Activated T-cell treated with anti-CD3 and anti-CD28 coated beads for 1 hour (primary cell): ENCODE measurements around the gene SEMA7A.

Experiments
- DNase-seq: peaks from one replicate; pipeline ENCODE4 v3.0.0-alpha.2; 2020; ENCODE audit warnings: low read depth

Gene SEMA7A

GRCh38 chr15:74430510-74430951 is 3.2 kb downstream of the SEMA7A start:
- no peak for DNase-seq

- DNase-seq, result no peak
Observed at GRCh38 chr15:74429781-74430400, 3.9 kb downstream of the SEMA7A start.

DNA sequence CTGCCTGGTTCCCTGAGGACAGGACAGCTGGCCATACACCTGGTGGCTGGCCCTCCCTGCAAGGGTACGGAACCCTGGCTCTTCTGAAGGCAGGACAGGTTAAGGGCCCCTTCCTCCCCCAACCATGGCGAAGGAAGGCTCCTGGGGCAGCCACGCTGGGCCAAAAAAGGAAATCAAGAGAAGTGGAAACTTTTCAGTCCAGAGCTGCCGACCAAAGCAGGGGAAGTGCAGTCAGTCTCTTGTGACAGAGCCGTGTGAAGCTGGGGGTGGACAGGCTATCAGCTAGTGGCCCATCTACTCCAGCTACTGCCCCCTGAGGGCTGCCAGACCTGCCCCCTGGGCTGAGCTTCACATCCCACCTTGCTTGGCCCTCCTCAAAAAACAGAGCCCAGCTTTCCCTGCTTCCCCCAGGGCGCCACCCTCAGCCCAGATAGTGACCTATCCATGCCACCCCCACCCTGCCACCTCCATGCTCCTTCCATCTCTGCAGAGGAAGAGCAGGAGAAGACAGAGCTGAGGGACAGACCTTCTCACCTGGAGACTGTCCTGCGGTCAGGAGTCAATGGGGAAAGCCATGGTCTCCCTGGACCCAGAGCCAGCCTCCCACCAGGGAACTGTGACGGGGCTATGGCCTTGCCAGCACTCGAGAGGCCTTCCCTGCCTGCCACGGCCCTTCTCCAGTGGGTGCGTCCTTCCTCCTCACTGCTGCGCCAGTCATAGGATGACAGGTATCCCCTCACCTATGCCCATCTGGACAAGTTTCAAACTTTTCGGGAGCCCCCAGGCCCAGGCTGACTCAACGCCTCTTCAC is 4.6 kb downstream of the SEMA7A start:
- DNase-seq, result no peak

DNA sequence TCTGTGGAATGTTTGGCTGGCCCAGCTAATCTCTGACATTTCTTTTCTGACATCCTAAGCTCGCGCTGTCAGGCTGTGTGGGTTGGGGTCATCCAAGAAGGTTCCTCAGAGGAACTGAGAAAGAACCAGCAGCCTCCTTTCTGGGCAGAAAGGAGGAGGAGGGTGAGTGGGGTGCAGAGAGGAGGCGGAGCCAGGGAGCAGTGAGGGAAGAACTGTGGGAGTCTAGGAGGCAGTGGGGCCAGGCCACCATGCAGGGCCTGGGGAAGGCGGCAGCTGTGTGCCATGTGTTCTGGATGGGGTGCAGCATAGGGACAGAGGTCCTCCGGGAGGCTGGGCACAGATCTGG is 5.3 kb downstream of the SEMA7A start:
- no peak for DNase-seq

- no peak for DNase-seq
Observed at GRCh38 chr15:74427607-74428441, 5.9 kb downstream of the SEMA7A start.

DNA sequence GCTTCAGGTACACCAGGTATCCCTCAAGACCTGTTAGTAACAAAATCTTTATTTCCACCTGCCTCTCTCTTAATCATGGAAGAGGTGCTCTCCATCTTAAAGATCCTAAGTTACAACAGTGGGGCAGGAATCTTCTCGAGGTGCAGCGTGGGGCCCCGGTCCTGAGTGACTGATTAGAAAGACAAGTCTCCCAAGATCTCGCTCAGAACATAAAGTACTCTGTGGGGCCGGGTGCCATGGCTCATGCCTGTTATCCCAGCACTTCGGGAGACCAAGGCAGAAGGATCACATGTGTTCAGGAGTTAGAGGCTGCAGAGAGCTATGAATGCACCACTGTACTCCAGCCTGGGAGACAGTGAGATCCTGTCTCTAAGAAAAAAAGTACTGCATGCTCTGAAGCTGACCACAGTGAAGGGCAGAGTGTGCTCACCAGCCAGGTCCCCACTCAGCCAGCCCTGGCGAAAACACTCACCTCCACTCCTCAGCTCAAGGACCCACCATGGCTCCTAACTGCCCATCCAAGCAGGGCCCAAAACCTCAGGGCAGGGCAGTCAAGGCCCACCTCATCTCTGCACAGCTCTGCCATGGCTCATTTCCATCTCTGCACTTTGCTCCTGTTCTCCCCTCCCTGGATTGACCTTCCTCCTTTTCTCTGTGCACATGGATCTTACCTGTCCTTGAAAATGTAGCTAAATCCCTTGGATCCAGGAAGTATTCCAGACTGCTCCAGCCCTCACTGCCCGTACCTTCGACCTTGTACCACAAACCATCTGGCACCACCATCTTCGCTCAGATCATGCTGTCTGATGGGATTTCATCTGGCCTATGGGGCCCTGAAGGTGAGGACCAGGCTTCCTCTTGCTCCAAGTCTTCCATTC is 7.1 kb downstream of the SEMA7A start:
- DNase-seq, result no peak

- no peak for DNase-seq
Observed at GRCh38 chr15:74425630-74426029, 8.1 kb downstream of the SEMA7A start.

- no peak for DNase-seq
Observed at GRCh38 chr15:74424901-74425528, 8.7 kb downstream of the SEMA7A start.

DNA sequence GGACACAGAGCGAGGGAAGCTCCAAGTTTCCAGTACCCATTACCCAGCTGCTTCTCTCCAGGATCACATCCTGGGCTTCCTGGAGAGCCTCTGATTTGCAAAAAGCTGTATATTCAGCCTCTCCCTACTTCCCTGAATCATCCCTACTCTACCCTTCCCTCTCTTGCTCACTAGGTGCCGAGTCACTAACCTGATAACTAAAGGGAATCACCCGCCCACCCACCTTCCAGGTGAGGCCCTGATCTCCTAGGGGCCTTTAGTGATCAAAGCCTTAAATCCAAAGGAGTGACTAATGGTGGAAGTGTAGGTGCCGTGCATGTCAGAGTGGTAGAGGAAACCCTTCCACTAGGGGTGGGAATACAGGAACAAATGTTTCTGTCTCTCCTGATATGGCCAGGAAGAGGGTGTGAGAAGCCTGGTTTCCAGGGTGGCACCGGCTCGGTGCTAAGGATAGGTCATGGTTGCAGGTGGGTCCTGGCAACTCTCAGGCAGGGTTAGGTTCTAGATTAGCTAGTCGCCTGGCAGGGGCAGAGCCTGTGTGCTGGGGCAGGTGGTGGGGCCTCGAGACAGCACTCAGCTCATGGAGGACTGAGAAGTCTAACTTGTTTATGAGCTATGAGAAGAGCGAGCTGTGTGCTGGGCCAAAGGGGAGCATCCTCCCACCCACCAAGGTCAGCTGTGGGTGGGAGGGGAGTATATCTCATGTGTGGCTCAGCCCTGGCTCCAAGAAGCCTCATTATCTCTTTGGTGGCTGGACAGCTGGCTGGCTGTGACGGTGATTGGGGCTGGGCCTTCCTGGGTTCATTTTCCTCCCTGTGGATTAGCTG is 10.1 kb downstream of the SEMA7A start:
- no peak for DNase-seq

DNA sequence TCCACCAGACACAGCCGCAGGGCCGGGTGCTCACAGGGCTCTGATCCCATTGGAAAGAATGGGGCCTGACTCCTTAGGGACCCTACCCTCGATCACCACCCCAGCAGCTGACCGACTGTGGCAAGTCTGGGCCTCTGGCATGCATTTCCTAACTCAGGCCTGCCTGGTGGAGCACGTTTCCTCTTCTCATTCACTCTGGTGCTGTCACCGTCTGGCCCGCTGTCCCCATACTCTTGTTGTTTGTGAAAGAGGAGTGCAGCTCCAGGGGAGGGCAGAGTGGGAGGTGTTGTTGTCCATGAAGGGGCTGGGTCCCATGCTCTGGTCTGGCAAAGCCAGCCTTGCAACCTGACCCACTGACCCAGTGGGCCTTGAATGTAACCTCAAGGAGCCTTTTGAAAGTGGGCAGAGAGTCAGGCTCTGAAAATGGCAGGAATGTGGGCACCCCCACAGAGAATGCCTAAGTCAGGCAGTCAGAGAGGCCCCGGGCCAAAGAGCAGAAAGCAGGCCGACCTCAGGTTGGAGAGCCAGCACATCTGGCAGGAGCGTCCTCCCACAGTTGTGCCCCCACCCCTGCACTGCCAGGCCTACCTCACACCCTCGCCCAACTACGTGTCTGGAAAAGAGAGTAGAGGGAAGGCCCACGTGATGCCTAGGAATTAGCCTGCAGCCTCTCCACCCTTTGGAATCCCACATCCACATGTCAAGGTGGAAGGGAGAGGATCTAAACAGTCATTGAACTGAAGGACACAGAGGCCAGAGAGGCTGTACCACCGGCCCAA is 10.9 kb downstream of the SEMA7A start:
- DNase-seq, result no peak

DNA sequence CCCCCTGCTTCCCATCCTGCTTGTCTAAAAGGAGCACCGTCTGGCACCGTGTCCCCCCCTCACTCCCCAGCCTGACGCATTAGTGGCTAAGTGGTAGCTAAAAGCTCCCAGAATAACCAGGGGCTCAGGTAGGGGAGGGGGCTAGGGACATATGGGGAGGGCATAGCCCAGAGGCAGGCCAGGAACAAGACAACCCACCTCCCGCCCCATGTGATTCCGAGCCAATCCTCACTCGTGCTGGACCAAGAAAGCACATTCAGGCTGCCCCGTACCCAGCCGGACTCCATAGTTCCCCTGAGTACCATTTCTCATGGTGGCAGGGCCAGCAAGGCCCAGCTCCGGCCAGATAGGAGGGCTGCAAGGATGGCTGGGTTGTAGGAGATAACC is 11.5 kb downstream of the SEMA7A start:
- DNase-seq, result no peak

DNA sequence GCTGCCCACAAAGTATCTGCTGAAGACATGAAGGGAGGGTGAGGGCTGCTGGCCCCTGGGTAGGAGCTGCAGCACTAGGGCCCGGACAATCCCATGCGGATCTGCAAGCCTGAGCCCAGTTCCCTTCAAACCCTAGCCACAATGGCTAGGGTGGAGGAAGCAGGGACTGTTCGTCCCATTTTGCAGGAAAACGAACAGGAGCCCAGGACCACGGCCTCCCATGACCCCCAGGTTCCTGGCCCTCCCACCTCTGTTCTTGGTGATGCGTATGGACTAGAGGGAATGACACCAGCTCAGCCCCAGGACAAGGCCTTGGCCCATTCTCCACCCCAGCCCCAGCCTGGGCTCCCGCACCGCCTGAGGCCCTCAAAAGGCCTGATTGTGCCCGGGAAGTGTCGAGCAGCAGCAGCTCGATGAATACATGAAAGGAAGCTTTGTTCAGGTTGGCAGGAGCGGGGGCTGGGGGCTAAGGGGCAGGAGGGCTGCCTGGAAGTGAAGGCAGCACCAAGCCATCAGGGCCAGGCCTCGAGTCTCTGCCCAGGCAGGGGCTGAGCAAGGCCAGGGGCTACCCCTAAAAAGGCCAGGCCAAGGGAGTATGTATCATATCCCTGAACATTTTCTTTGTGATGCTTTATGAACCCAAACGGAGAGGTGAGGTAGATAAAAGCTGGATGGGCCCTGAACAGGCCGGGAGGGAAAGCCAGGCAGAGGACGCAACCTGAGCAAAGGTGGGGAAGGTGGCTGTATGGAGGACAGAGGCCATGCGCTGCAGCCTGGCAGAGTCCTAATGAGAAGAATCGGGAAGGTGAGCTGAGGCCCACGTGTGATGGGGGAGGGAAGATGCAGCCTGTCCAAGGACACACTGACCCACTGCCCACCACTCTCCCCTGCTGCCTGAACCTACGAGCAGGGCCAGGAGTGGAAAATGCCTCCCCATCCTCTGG is 12.2 kb downstream of the SEMA7A start:
- no peak for DNase-seq

DNA sequence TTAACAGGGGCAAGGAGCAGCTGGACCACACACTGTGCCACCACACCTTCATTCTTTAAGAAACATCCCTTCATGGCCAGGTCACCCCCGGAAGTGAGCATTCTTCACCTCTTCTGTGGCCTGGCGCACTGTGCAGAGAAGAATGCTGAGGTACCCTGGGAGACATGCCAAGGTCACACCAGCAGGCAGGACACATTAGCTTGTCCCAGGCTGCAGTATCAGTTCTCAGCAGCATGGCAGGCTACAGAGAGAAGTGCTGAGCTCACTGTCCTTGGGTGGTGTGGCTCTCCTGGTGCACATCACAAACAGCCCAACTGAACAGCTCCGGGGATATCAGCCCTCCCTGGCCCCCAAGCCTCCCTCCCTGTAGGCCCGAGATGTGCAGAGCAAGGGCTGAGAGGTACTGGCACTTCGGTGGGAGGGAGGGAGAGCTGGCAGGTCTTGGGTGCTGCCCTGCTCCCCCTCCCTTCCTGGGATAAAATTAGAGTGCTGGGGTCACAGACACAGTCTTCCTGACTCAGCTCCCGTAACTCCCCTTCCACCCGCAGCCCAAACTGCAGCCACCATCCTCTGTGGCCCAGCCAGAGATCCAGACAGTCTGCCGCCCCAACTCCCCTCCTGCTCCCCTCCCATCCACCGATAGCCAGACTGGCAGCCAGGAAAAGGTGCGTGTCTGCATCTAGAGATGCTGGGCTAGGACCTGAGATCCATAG is 13.4 kb downstream of the SEMA7A start:
- DNase-seq, result no peak

- no peak for DNase-seq
Observed at GRCh38 chr15:74419432-74419831, 14.3 kb downstream of the SEMA7A start.

- DNase-seq, result no peak
Observed at GRCh38 chr15:74418575-74419338, 15.0 kb downstream of the SEMA7A start.

DNA sequence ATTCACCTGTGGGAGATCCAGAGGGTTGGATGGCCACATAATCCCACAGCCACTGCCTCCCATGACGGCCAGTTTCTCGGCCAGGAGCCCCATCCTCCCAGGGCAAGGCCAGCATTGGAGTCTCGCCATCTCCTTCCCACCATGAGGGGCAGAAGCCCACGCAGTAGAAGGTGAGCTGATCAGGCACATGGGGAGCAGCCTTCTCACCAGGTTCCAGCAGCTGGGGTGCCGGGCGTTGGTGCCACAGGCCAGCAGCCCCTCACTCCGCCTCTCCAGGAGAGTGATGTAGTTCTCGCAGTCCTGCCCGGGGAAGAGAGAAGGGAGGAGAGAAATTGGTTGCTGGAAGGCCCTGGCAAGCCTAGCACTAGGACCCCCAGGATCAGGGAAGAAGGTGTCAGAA is 16.1 kb downstream of the SEMA7A start:
- no peak for DNase-seq

- DNase-seq, result no peak
Observed at GRCh38 chr15:74417225-74417624, 16.5 kb downstream of the SEMA7A start.
